GM15510 (cell line): ENCODE results near the gene COPS7B.

Source experiments
- POLR2A ChIP-seq: IDR thresholded peaks from 3 replicates; pipeline ENCODE4 v1.6.1; 2011; ENCODE audit warnings: borderline replicate concordance; ENCODE audit not compliant: insufficient read length; ENCODE audit errors: extremely low read depth

The COPS7B gene

DNA sequence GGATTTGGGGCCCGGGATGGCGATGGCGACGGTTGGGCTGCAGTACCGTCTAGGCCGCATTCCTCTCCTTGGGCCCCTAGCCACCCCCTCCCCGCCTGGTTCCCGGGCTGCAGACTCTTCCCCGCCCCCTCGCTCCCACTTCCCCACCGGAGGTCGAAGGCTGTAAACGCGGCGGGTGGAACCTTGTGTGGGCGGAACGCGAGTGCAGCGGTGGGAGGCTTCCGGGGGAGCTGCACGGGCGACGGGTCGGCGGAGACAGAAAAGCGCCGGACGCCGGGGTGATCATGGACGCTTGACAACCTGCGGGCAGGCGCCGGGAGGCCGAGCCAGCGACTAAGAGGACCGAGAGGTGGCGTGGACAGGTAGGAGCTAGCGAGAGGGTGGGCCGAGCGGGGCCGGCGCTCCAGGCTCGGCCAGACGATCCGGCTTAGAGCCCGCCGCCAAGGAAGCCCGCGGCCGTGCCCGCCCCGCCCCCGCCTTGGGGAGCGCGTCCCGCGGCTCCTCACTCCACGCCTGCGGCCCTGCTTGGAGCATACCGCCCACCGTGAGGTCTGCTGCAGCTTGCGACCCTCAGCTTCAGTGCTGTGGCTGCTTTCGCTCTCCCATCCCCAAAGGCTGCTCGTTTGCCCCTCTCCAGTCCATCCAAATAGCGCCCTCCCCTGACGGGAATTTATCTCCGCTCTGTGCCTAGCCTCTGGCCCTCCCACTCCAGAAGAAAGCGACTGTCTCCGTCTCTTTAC lies at the start of gene COPS7B:
COPS7B (plus strand) TSS at position 269 of the 740 bp plus-strand sequence. CDS start 2,126 bp downstream, outside the sequence.
- peak; percentile 57 for TF ChIP-seq POLR2A

DNA sequence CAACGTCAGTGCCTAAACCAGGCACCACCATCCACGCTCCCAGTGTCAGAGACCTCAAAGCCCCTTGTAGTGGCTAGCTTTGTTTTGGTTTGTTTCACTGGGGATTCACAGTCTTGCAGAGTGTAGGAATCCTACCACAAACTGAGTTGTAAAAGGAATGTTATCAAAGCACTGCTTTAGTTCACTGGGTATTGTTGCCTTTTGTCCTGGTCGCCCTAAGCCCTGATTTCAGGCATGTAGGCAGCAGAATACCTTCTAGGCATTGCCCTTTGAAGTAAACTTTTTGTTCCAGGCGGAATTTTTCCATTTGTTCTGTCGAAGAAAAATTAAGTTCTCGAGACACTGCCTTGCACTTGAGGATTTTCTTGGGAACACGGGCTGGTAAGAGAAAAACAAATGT lies 48.5 kb upstream of the COPS7B start:
- TF ChIP-seq POLR2A: no peak

DNA sequence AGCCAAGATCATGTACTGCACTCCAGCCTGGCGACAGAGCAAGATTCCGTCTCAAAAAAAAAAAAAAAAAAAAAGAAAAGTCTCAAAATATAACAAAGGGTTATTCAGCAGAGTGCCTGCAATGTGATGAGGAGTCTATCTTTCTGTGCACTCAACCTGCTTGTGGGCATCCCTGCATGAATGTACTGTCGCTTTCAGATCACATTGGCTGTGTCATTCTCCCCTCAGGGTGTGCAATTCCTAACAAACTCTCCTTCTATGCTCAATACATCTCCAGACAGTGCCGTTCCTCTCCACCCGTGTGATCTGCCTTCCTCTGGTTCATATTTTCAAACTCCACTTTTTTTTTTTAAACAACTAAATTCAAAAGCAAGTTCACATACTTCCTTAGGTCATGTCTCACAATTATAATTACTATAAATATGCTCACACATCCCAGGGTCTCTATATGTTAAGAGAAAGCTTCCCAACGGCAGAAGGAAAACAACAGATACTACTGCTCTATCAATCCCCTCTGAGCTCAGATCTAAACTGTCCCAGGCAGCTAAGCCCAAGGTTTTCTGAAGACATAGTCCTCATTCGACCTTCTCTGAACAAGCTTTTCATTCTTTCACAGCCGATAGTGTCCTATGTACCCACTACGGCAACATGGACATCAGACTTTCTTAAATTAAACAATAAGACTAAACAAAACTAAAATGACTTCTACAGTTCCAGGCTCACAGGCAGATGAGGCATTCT lies 42.7 kb upstream of the COPS7B start:
- TF ChIP-seq POLR2A: no peak

- no peak for TF ChIP-seq POLR2A
These were observed 40.8 kb upstream of the COPS7B start for GRCh38 chr2:231745303-231746038.

GRCh38 chr2:231751042-231751815 lies 35.0 kb upstream of the COPS7B start:
- no peak for TF ChIP-seq POLR2A

GRCh38 chr2:231752061-231752460 lies 34.2 kb upstream of the COPS7B start:
- no peak for TF ChIP-seq POLR2A

DNA sequence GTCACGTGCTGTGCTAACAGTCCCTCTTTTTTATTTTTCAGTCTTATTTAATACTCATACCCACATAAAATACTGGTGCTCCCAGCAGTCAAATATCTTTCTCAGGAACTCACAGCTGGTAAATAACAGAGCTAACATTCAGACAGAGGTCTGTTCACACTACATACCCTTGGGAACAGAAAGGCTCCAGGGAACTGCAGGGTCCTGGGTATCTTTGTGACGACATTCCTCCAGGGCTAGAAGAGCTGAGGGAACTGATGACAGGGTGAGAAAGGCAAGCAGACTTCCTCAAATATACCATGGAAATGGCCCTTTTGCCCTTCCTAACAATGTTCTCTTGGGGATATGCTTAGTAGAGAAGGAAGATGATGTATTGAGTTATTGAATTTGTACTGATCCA lies 24.5 kb upstream of the COPS7B start:
- TF ChIP-seq POLR2A: no peak

DNA sequence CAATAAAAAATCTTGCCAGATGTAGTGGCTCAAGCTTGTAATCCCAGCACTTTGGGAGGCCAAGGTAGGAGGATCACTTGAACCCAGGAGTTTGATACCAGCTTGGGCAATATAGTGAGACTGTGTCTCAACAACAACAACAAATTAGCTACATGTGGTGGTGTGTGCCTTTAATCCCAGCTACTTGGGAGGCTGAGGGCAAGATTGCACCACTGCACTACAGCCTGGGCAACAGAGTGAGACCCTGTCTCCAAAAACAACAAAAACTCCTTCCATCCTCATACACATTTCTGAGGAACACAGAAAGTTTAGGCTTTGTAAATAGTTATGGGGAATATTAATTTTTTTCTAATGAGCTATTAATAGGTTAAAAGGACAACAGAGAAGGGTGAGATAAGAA lies 22.1 kb upstream of the COPS7B start:
- TF ChIP-seq POLR2A: no peak

DNA sequence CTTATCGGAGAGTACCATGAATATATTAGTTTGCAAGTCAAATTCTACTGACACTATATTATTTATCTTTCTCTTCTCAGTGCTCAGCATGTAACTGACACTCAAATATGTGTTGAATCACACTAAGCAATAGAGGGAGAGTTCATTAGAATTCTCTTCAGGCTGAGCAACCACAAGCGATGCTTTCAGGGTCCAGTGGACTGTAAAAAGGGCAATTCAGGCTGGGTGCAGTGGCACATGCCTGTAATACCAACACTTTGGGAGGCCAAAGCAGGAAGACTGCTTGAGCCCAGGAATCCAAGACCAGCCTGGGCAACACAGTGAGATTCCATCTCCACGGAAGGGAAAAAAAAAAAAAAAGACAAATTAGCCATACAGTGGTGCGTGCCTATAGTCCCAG lies 21.5 kb upstream of the COPS7B start:
- TF ChIP-seq POLR2A: no peak

GRCh38 chr2:231765496-231765929 lies 20.7 kb upstream of the COPS7B start:
- no peak for TF ChIP-seq POLR2A

- no peak for TF ChIP-seq POLR2A
These were observed 16.8 kb upstream of the COPS7B start for GRCh38 chr2:231769170-231770136.

GRCh38 chr2:231780123-231780908 lies 5.9 kb upstream of the COPS7B start:
- TF ChIP-seq POLR2A: no peak
